Measurements from ENCODE around the gene FAM72A.
"Not testable (repeated sequence)": the region's sequence is repeated elsewhere in the genome, so short reads cannot be mapped to it uniquely, and the experiment has no call there.

Gene FAM72A

DNA sequence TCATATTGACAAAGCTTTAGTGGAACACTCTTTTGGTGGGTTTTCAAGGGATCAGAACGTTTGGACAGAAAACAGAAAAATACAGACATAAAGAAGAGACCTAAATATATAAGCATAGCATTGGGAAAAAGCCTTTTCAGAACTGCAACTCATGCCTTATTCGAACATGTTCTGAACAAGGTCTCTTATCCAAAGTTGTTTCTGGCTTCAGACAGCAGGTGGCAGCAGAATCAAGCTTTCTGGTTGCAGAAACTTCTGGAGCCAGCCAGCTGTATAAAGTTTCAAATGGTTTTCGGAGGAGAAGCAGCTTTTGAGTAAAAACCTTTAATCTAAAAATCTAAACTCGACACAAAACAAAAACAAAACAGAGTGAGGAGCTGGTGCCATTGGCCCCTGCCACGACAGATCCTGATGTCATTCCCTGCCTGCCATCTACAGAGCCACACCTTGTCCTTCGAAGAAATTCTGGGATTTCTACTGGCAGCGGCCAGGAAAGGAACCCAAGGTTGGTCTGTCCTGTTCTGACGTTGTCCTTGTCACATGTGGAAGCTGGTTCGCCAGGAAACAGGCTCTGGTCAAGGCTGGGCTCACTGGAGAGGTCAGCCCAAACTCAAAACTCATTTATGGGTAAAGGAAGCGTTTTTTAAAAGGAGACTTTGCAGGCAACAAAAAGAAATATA is 35.1 kb downstream of the FAM72A start:
- DNase-seq: not testable (repeated sequence)

DNA sequence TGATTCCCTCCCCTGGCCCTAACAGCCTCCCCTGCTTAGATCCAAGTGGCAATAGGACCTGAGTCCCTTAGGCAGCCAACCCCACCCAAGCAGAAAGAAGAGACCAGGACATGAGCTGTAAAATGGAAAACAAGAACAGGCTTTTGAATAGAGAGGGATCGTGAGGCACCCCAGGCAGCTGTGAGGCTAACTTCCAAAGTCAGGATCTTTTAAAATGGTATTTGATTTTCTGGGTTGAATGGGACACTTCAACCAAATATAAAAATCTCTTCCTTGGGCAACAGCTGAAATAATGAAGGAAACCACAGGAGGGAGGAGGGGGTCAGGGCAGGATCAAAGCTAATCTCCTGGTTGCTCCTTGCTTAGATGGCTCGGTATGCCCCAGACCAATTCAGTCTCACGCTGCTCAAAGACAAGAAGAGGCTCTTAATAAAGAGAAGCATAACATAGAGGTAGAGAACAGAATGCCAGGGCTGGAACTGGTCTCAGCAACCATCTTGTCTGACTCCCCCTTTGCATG is 56.8 kb downstream of the FAM72A start:
- no peak for DNase-seq

DNA sequence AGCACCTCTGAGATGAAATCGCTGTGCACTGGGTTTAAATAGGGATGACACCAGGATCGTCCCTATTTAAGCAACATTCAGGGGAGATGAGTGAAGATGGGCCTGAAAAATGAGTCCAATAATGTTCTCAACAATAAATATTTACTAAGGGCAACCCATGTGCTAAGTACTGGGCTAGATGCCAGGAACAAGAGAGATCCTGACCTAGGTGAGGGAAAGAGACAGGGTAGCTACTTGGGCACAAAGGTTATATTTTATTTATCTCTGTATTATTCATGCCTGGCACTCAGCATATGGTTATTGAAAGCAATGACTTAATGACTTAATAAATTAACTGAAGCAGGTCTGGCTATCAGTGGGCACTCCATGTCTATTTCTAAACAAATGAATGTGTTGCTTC is 58.0 kb downstream of the FAM72A start:
- no peak for DNase-seq

DNA sequence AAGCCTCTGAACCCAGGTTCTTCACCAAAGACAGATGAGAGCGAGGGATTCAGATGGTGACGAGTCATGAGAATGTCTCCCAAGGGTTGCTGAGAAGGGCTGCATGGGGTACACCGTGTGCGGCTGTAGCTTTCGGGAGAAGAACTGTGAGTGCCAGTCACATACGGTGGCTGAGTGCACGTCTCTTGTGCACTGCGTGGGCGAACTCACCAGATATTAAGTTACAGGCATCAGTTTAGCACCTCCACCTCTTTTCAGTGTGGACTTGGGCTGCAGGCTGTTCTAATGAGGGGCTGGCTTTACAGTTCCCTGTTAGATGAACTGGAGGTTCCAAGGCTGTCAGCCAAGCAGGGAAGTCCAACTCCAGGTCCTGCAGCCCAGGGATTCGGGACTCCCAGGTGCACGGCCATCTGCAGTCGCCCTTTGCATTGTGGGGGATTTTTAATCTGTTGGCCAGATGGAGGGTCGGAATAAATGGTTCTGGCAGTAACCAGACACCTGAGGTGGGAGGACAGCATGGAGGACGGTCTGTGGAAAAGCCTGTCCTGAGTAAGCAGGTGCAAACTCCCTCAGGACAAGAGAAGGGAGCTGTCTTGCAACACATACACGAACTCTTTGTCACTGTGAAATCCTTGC is 59.0 kb downstream of the FAM72A start:
- DNase-seq: no peak

DNA sequence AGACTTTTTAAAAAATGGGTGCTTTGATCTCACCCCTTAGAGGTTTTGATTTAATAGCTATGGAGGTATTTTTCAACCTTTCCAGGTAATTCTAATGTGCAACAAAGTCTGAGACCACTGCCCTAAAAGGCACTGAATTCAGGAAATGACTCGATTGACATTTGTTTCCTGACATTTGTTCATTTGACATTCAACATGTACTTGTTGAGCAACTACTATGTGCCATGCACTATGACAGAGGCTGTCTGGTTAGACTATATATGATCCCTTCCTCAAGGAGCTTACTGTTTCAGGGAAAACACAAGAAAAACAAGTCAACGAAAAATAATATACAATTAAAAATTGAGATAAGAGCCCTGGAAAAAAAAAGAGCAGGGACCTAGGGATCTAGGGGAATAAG is 59.9 kb downstream of the FAM72A start:
- no peak for DNase-seq

DNA sequence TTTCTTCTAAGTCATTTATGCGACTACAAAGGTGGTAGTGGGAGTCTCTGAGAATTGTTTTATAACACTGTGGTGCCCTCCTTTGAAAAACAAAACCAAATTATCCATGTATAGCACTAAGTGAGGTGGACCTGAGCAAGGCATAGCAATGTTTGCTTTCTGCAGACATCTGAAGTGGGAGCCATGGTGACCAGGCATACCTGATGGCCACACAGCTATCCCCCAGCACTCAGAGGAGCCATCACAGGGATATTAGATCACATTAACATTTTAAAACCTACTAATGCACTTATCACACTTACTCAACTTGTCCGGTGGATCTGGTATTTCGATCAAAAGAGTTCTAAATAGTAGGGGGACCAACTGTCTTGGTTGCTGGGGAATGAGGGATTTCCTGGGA is 60.6 kb downstream of the FAM72A start:
- DNase-seq: no peak

DNA sequence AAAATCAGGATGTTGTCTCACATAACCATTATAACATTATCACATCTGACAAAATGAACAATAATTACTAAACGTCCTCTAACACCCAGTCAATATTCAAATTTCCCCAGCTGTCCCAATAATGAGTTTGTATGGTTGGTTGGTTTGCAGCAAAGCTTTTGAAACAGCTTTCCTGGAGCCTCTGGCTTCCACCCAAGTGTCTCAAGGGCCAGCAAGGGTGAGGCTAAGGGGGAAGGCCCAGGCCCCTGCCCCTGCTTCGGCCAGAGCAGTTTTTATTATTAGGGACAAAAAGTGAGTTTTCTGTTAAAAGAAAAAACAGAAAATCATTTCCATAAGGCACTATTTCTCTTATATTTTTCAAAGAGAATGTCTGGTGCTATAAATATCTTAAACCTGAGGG is 66.4 kb downstream of the FAM72A start:
- DNase-seq: no peak
